Esophagus squamous epithelium (tissue), 5 donors: ENCODE measurements around the gene ARRB1. TPM values are rescaled to one million over a fixed set of nuclear protein-coding genes. Genes with fewer than 3 reads are reported as not detected.

Experiments used
- DNase-seq: peaks from one replicate; lab custom pipeline; 2025; lab: John Stamatoyannopoulos, UW
- H3K27ac ChIP-seq, 4 donors: fragments of 200-600 bp; sonication (generic); one replicate each; pipeline ENCODE4 v1.5.1; 2016 to 2019; ENCODE audit warnings: mild to moderate bottlenecking in 1 of 4
- H3K27me3 ChIP-seq, 4 donors: fragments of 200-600 bp; sonication (generic); 1 replicate in 3 of 4; 2 replicates in 1 of 4; pipeline versions ENCODE4 v1.5.1 to v1.6.0; 2017 to 2021; ENCODE audit warnings: antibody characterized with exemption in 1 of 4
- H3K36me3 ChIP-seq, 3 donors: fragments of 200-600 bp; sonication (generic); one replicate each; pipeline ENCODE4 v1.5.1; 2016 to 2019
- H3K4me1 ChIP-seq, 3 donors: fragments of 200-600 bp; sonication (generic); one replicate each; pipeline ENCODE4 v1.5.1; 2017 to 2019
- H3K4me3 ChIP-seq, 4 donors: fragments of 200-600 bp; sonication (generic); 1 replicate in 3 of 4; 2 replicates in 1 of 4; pipeline ENCODE4 v1.5.1; 2016 to 2019; ENCODE audit warnings: mild to moderate bottlenecking in 2 of 4, moderate library complexity in 1 of 4
- H3K9me3 ChIP-seq, 3 donors: fragments of 200-600 bp; sonication (generic); one replicate each; pipeline ENCODE4 v1.5.1; 2016 to 2019
- CTCF ChIP-seq, 6 experiments: fragments of 450-650 bp in 4 of 6; fragments of 200-600 bp in 2 of 6; sonication (generic) in 2 of 6; IDR thresholded peaks; one replicate each; pipeline ENCODE4 v1.5.1; 2016 to 2019; ENCODE audit warnings: antibody characterized with exemption in 6 of 6, mild to moderate bottlenecking in 4 of 6, moderate library complexity in 4 of 6
- POLR2A ChIP-seq, 4 donors: fragments of 450-650 bp; IDR thresholded peaks; one replicate each; pipeline ENCODE4 v1.6.1; 2017; ENCODE audit warnings: antibody characterized with exemption in 4 of 4, mild to moderate bottlenecking in 4 of 4, moderate library complexity in 3 of 4
- WGBS, 2 donors: methylation state at CpG; one replicate each; pipeline ENCODE4 v1.1.5; 2018; 5-methylcytosine and 5-hydroxymethylcytosine counted together
- intact Hi-C: fragments of 100-400 bp; cut with DNase I; formaldehyde crosslinking; loops from one replicate; pipeline ENCODE4 v1.15.0; 2022
- total RNA-seq, 4 donors: library from RNA; depleted of rRNA; stranded (reverse); fragments of >200 nt; gene quantifications; one replicate each; pipeline ENCODE4 v1.1.0, GENCODE V29; 2016
- donor health status: DM: yes; HTN: yes; CAD: no.

Gene ARRB1
- total RNA-seq, 4 donors from 2014 or later, result 9.6 to 24.8 (median 17.8) TPM

DNA sequence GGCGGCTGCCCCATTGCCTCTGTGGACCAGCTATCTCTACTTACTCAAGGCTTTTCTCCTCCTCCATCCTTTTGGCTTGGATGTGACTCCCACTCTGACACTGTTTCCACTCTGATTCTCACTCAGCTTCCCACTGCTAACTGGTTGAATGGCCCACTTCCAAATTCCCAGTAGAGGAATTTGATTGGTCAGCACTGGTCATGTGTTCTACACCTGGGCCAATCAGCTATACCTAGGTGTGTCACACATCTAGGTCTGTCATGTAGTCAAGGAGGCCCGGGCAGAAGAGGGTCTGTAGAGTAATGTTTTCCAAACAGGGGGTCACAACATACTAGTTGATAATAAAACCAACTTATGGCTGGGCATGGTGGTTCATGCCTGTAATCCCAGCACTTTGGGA lies 57.6 kb downstream of the ARRB1 start:
- WGBS, 2 donors, result 78 to 86% methylated on average over 1 to 2 of the region's 2 CpGs
- H3K27ac ChIP-seq, result no peak overlapping the region
- H3K4me3 ChIP-seq, result no peak overlapping the region
- no peaks in the 10 kb centered on the region for H3K27me3 ChIP-seq
- H3K36me3 ChIP-seq, result peaks cover 0 to 8% (median 0%) of the 10 kb centered on the region in 3 donors
- no peaks in the 10 kb centered on the region for H3K9me3 ChIP-seq
- H3K4me1 ChIP-seq, result peaks cover 2 to 29% (median 3%) of the 10 kb centered on the region in 3 donors
- TF ChIP-seq POLR2A (IDR thresholded peaks at IDR 0.05), result no peak
- TF ChIP-seq CTCF (IDR thresholded peaks at IDR 0.05), result no peak
- no peak for DNase-seq
- intact Hi-C loops, result no loop called here

DNA sequence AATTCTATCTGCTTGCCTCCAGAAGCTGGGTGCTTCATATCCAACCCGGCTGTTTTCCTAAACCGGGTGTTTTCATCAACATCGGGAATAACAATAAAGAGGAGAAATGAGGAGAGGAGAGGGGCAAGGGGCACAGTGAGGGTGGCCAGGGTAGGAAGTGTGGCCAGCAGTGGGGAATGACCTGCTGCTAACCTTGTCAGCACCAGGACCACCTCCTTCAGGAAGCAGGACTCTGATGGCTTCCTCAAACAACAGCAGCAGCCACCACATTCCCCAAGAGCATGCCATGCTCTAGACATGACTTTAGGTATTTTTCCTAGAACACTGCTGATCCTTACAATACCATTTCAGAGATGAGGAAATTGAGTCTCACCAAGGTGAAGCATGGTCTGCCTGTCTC lies 58.5 kb downstream of the ARRB1 start:
- peaks cover 0 to 8% (median 0%) of the 10 kb centered on the region in 3 donors for H3K36me3 ChIP-seq
- no peaks in the 10 kb centered on the region for H3K9me3 ChIP-seq
- no peak for TF ChIP-seq CTCF (IDR thresholded peaks at IDR 0.05)
- intact Hi-C loops, result no loop called here
- 79 to 81% methylated on average over 3 of the region's 3 CpGs for WGBS, 2 donors
- no peak for DNase-seq
- no peak overlapping the region for H3K4me3 ChIP-seq
- peaks cover 3 to 33% (median 4%) of the 10 kb centered on the region in 3 donors for H3K4me1 ChIP-seq
- no peak overlapping the region for H3K27ac ChIP-seq
- H3K27me3 ChIP-seq, result no peaks in the 10 kb centered on the region

DNA sequence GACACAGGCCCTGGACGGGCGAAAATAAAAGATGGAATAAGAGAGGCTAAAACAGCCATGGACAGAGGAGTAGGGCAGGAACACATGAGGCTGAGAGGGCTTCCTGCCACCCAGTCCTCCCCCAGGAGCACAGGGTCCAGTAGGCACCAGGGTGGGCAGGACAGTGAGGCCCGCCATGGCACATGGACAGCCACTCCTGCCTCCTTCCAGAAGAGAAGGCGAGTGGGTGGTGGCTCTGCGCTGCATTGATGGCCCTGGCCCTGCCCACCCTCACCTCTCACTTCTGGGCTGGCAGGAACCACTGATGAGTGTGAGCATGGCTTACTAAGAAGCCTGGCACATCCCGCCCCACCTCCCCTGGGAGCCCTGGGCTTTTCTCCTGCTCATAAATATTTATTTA lies 59.7 kb downstream of the ARRB1 start:
- Histone ChIP-seq H3K4me3 (no peak overlapping the region), H3K4me1 (peaks cover 3 to 37% (median 4%) of the 10 kb centered on the region in 3 donors), H3K27ac (no peak overlapping the region), H3K27me3 (no peaks in the 10 kb centered on the region), H3K36me3 (peaks cover 0 to 20% (median 0%) of the 10 kb centered on the region in 3 donors), H3K9me3 (no peaks in the 10 kb centered on the region)
- 83 to 96% methylated on average over 6 of the region's 6 CpGs for WGBS, 2 donors
- intact Hi-C loops, result no loop called here
- DNase-seq, result no peak
- TF ChIP-seq CTCF (IDR thresholded peaks at IDR 0.05) (no peak), POLR2A (IDR thresholded peaks at IDR 0.05) (no peak)

- TF ChIP-seq CTCF (IDR thresholded peaks at IDR 0.05) (no peak), POLR2A (IDR thresholded peaks at IDR 0.05) (no peak)
- H3K36me3 ChIP-seq, result peaks cover 0 to 34% (median 0%) of the 10 kb centered on the region in 3 donors
- H3K9me3 ChIP-seq, result no peaks in the 10 kb centered on the region
- H3K27me3 ChIP-seq, result no peaks in the 10 kb centered on the region
- WGBS, 2 donors, result 89 to 95% methylated on average over 3 to 11 of the region's 12 CpGs
- peaks cover 3 to 37% (median 4%) of the 10 kb centered on the region in 3 donors for H3K4me1 ChIP-seq
- H3K4me3 ChIP-seq, result no peak overlapping the region
- DNase-seq, result no peak
- intact Hi-C loops, result no loop called here
- no peak overlapping the region for H3K27ac ChIP-seq
Measured at GRCh38 chr11:75289919-75290318, 61.5 kb downstream of the ARRB1 start.

- H3K4me1 ChIP-seq, result peaks cover 3 to 37% (median 4%) of the 10 kb centered on the region in 3 donors
- H3K27ac ChIP-seq, result no peak overlapping the region
- TF ChIP-seq CTCF (IDR thresholded peaks at IDR 0.05) (no peak), POLR2A (IDR thresholded peaks at IDR 0.05) (no peak)
- H3K4me3 ChIP-seq, result no peak overlapping the region
- H3K9me3 ChIP-seq, result no peaks in the 10 kb centered on the region
- no peak for DNase-seq
- H3K36me3 ChIP-seq, result peaks cover 0 to 37% (median 0%) of the 10 kb centered on the region in 3 donors
- H3K27me3 ChIP-seq, result no peaks in the 10 kb centered on the region
- intact Hi-C loops, result no loop called here
- WGBS, 2 donors, result 92 to 100% methylated on average over 1 to 4 of the region's 6 CpGs
Measured at GRCh38 chr11:75289511-75289760, 62.0 kb downstream of the ARRB1 start.
